SK-N-SH (cell line): ENCODE data around the gene CEP112. TPM values are rescaled to one million over a fixed set of nuclear protein-coding genes. Genes with fewer than 3 reads are reported as not detected.
A peak's percentile ranks its signal among the peaks of the same experiment; 100 is the strongest.

ENCODE experiments used
- CTCF ChIA-PET: fragments of 300-600, 350-600 bp; formaldehyde crosslinking; extraction: SDS; loops from one replicate; lab custom pipeline; 2021; lab: Yijun Ruan, JAX
- POLR2A ChIA-PET: fragments of 350-600 bp; sonication (Branson Sonifier 250); formaldehyde crosslinking; extraction: SDS; loops from one replicate; lab custom pipeline; 2020; ENCODE audit warnings: antibody characterized with exemption, inconsistent platforms; lab: Yijun Ruan, JAX
- DNase-seq: peaks from one replicate; pipeline ENCODE4 v3.0.0; 2012
- H2AFZ ChIP-seq: fragments of 200-600 bp; sonication (generic); 2 replicates; pipeline ENCODE4 v1.8.1; 2016; ENCODE audit warnings: antibody characterized with exemption, mild to moderate bottlenecking, low read depth
- H3F3A ChIP-seq: fragments of 200-600 bp; sonication (generic); replicated peaks from 2 replicates; pipeline ENCODE3; 2016; ENCODE audit warnings: antibody characterized with exemption, mild to moderate bottlenecking; ENCODE audit not compliant: insufficient read depth
- H3K27ac ChIP-seq, 2 experiments: fragments of 200-500 bp in 1 of 2; fragments of 200-600 bp in 1 of 2; sonication (Bioruptor generic) in 1 of 2; sonication (generic), shearing (Covaris generic) in 1 of 2; 2 replicates each; pipeline versions ENCODE4 v1.5.1 to v1.6.1; 2014 to 2016; ENCODE audit warnings: low read depth in 2 of 2, inconsistent platforms in 1 of 2, low read length in 1 of 2, mild to moderate bottlenecking in 1 of 2, mixed read lengths in 1 of 2
- H3K27me3 ChIP-seq: fragments of 200-600 bp; sonication (generic), shearing (Covaris generic); 2 replicates; pipeline ENCODE4 v1.6.1; 2016; ENCODE audit warnings: mixed run types; ENCODE audit not compliant: insufficient read depth
- H3K36me3 ChIP-seq, 2 experiments: fragments of 200-500 bp in 1 of 2; fragments of 200-600 bp in 1 of 2; sonication (Bioruptor generic) in 1 of 2; sonication (generic) in 1 of 2; replicated peaks in 1 of 2; 2 replicates each; pipeline versions ENCODE3 to v1.5.1; 2014 to 2016; ENCODE audit warnings: low read length in 1 of 2, mild to moderate bottlenecking in 1 of 2; ENCODE audit not compliant: insufficient read depth in 2 of 2, control insufficient read depth in 1 of 2
- H3K4me1 ChIP-seq, 2 experiments: fragments of 200-500 bp in 1 of 2; fragments of 200-600 bp in 1 of 2; sonication (Bioruptor generic) in 1 of 2; sonication (generic), shearing (Covaris generic) in 1 of 2; 2 replicates each; pipeline versions ENCODE4 v1.5.1 to v1.6.1; 2014 to 2016; ENCODE audit warnings: low read depth in 1 of 2, low read length in 1 of 2, mixed run types in 1 of 2; ENCODE audit not compliant: insufficient read depth in 2 of 2, control insufficient read depth in 1 of 2
- H3K4me2 ChIP-seq: fragments of 200-600 bp; sonication (generic), shearing (Covaris generic); 2 replicates; pipeline ENCODE4 v1.6.1; 2017; ENCODE audit warnings: mixed run types
- H3K4me3 ChIP-seq, 2 experiments: fragments of 200-500 bp in 1 of 2; fragments of 200-600 bp in 1 of 2; sonication (Bioruptor generic) in 1 of 2; sonication (generic), shearing (Covaris generic) in 1 of 2; 2 replicates each; pipeline versions ENCODE4 v1.5.1 to v1.8.1; 2014 to 2016; ENCODE audit warnings: low read depth in 2 of 2, inconsistent platforms in 1 of 2, low read length in 1 of 2, mild to moderate bottlenecking in 1 of 2, mixed read lengths in 1 of 2, moderate library complexity in 1 of 2
- H3K79me2 ChIP-seq: fragments of 200-600 bp; sonication (generic); 2 replicates; pipeline ENCODE4 v1.8.1; 2017; ENCODE audit warnings: mild to moderate bottlenecking; ENCODE audit not compliant: insufficient read depth
- H3K9ac ChIP-seq: fragments of 200-600 bp; sonication (generic); 2 replicates; pipeline ENCODE4 v1.6.1; 2017; ENCODE audit warnings: mixed run types
- H3K9me2 ChIP-seq: fragments of 200-600 bp; sonication (generic); 2 replicates; pipeline ENCODE4 v1.6.1; 2017; ENCODE audit warnings: mixed run types
- H3K9me3 ChIP-seq: fragments of 200-600 bp; sonication (generic); 2 replicates; pipeline ENCODE4 v1.6.1; 2017; ENCODE audit warnings: mixed run types, mild to moderate bottlenecking, moderate library complexity
- H4K20me1 ChIP-seq: fragments of 200-600 bp; sonication (generic); 2 replicates; pipeline ENCODE4 v1.6.1; 2017; ENCODE audit warnings: mild to moderate bottlenecking, mixed run types; ENCODE audit not compliant: insufficient read depth
- CHD2 ChIP-seq: fragments of 150-350 bp; IDR thresholded peaks from 2 replicates; pipeline ENCODE4 v1.6.1; 2018; ENCODE audit warnings: low read length; ENCODE audit not compliant: partially characterized antibody
- FOXM1 ChIP-seq: IDR thresholded peaks from 2 replicates; pipeline ENCODE4 v1.4.0; 2012; ENCODE audit warnings: low read depth, mild to moderate bottlenecking
- GATA2 ChIP-seq: sonication (generic); formaldehyde crosslinking; IDR thresholded peaks from 2 replicates; pipeline ENCODE4 v1.5.0; 2020; ENCODE audit warnings: mild to moderate bottlenecking, missing genetic modification reagents
- IRF3 ChIP-seq: fragments of 150-350 bp; IDR thresholded peaks from 2 replicates; pipeline ENCODE4 v1.6.1; 2016; ENCODE audit warnings: mild to moderate bottlenecking, low read depth, low read length
- MAX ChIP-seq: IDR thresholded peaks from 2 replicates; pipeline ENCODE4 v1.4.0; 2012; ENCODE audit warnings: low read depth
- MXI1 ChIP-seq: IDR thresholded peaks from 2 replicates; pipeline ENCODE4 v1.6.1; 2012; ENCODE audit warnings: mild to moderate bottlenecking, low read depth, low read length, improper control_type of control experiment
- PBX3 ChIP-seq: IDR thresholded peaks from 2 replicates; pipeline ENCODE4; 2012
- POLR2AphosphoS5 ChIP-seq: IDR thresholded peaks from 2 replicates; pipeline ENCODE4 v1.6.1; 2012; ENCODE audit warnings: low read depth, low read length
- RAD21 ChIP-seq: IDR thresholded peaks from 2 replicates; pipeline ENCODE4 v1.6.1; 2012; ENCODE audit warnings: mild to moderate bottlenecking, low read length
- REST ChIP-seq: IDR thresholded peaks from 2 replicates; pipeline ENCODE4 v1.6.1; 2012; ENCODE audit warnings: mild to moderate bottlenecking, low read depth, low read length, moderate library complexity
- RFX5 ChIP-seq: IDR thresholded peaks from 2 replicates; pipeline ENCODE4 v1.6.1; 2012; ENCODE audit warnings: mild to moderate bottlenecking, improper control_type of control experiment, low read length
- TEAD4 ChIP-seq: IDR thresholded peaks from 2 replicates; pipeline ENCODE4 v1.4.0; 2012; ENCODE audit warnings: mild to moderate bottlenecking, borderline replicate concordance; ENCODE audit not compliant: insufficient read depth
- ZBTB33 ChIP-seq: IDR thresholded peaks from 2 replicates; pipeline ENCODE4 v1.4.0; 2012; ENCODE audit warnings: low read depth, borderline replicate concordance
- WGBS: methylation state at CpG from one replicate; pipeline ENCODE4 v1.1.6; 2017; ENCODE audit warnings: low lambda C conversion rate; 5-methylcytosine and 5-hydroxymethylcytosine counted together
- polyA plus RNA-seq, 3 experiments: library from polyadenylated mRNA; depleted of rRNA; stranded (reverse); fragments of >200 nt; gene quantifications; 2 replicates each; pipeline ENCODE4 v1.2.3, GENCODE V29; 2012

Gene CEP112
- polyA plus RNA-seq, 1 of the 3 experiments (the other 2 are of a cell fraction), result 7.9 TPM

- Histone ChIP-seq H3K4me1 (no peaks in the 10 kb centered on the region), H4K20me1 (no peaks in the 10 kb centered on the region), H3K9me2 (no peaks in the 10 kb centered on the region), H3K27me3 (no peaks in the 10 kb centered on the region), H3K79me2 (no peaks in the 10 kb centered on the region), H3F3A (no peaks in the 10 kb centered on the region)
- 84% methylated on average over 4 of the region's 4 CpGs for WGBS
- TF ChIP-seq FOXM1 (no peak), RAD21 (no peak), TEAD4 (no peak), REST (no peak), RFX5 (no peak), GATA2 (CRISPR knock-in tag) (no peak), IRF3 (no peak), MXI1 (no peak), CHD2 (no peak), PBX3 (no peak), ZBTB33 (no peak), MAX (no peak), POLR2AphosphoS5 (no peak)
- TF ChIP-seq, all 33 proteins: peak for 0
- DNase-seq, result no peak
- Histone ChIP-seq H3K27ac (no peak overlapping the region), H3K9ac (no peak overlapping the region), H3K4me3 (no peak overlapping the region), H2AFZ (0 out of 2 replicates have a peak overlapping the region, but pooled peaks have one; percentile 17), H3K36me3 (no peaks in the 10 kb centered on the region), H3K9me3 (no peaks in the 10 kb centered on the region), H3K4me2 (no peak overlapping the region)
- POLR2A ChIA-PET, result no interaction called here
- CTCF ChIA-PET, result interaction anchor here (0.6 kb wide), 1 partner anchor 208 kb away, joined by 3 read pairs; no protein-coding TSS in a partner anchor
These were observed 35.5 kb upstream of the CEP112 start for GRCh38 chr17:66227212-66228045.
